Stimulated activated CD8-positive, alpha-beta memory T cell treated with anti-CD3 and anti-CD28 coated beads, Interleukin-4, amount 100 ng/mL, for 48 hours (primary cell): ENCODE measurements around the gene PDLIM7.
"Not testable (repeated sequence)": the region's sequence is repeated elsewhere in the genome, so short reads cannot be mapped to it uniquely, and the experiment has no call there.

ENCODE experiments used
- DNase-seq: peaks from one replicate; pipeline ENCODE4 v3.0.0-alpha.2; 2020

Gene PDLIM7, protein sequence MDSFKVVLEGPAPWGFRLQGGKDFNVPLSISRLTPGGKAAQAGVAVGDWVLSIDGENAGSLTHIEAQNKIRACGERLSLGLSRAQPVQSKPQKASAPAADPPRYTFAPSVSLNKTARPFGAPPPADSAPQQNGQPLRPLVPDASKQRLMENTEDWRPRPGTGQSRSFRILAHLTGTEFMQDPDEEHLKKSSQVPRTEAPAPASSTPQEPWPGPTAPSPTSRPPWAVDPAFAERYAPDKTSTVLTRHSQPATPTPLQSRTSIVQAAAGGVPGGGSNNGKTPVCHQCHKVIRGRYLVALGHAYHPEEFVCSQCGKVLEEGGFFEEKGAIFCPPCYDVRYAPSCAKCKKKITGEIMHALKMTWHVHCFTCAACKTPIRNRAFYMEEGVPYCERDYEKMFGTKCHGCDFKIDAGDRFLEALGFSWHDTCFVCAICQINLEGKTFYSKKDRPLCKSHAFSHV

DNA sequence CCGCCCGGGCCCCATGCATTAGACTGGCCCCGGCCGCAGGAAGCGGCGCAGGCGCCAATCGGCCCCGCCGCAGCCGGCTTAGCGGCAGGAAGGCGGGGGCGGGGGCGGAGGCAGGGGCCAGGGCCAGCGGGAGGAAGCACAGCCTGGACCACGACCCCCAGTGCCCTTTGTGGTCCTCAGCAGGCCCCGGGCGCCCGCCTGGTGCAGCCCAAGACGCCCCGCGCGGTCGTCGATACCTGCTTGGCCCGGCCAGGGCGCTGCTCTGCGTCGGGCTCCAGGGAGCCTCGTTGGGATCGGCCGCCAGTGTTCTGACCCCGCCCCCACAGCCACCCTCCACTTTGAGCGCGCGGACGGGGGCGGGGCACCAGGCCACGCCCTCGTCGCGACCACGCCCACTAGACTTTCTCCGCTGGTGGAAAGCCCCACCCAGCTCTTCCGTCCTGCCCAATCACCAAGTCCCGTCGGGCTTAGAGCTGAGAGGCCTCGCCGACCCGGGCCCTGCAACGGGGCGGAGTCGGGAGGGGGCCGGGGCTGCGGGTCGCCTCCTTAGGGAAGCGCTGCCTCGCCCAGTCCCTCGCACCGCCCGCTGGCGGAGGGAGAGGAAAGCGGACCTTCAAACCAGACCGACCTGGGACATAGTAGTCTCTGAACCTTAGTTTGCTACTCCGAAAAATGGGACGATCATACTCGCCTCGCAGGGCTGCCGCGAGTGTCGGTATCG is at the start of gene PDLIM7:
Gene PDLIM7 (minus strand): TSS at position 313 of the 721 bp plus-strand sequence. CDS start 1,092 bp downstream, outside the sequence.
- peak; percentile 97 for DNase-seq

DNA sequence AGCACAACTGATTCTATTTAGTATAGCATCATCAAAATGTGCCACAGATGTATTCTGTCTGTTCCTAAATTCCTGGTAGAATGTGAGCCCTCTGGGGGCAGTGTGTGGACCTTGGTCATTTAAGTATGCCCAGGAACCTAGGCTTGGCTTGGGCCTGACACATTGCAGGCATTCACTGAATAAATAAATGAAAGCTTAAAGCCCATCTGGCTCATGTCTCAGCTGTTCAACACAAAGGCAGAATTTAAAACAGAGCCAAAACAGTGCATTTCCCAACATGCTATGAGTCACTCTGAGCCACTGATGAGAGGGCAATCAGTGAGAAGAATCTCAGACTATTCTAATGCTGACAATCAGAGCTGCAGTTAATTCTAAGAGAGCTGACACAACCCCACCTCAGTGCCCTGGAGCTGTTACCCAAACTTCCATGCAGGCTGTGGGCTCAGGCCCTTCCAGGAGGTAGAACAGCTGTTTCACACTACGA is 48.9 kb upstream of the PDLIM7 start:
- no peak for DNase-seq

DNA sequence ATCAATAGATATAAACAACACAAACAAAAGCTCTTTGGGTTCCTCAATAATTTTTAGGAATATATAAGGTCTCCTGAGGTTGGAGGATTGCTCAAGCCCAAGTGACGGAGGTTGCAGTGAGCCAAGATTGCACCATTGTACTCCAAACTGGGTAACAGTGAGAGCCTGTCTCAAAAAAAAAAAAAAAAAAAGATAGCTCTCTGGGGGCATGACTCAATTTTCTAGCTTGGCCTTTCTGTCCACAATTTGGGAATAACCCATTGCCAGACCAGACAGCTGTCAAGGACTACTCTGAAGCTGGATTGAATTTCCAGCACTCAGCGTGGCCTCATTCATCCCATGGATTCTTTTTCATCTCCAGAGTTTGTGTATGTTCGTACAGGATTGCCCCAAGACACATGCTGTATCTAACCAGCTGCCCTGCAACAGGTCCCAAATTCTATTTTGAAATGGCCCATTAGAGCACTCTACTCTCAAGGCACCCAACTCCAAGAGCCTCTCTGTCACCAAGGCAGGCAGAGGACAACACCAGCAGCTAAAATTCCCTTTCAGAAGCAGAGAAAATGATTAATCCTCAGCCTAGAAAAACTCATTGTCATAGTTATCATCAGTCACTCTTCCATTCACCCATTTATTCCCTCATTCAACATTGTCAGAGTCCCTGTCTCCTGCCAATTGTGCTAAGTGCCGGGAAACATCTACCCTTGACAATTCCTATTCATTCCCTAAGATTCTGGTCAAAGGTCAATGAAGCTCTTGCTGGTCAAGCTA is 48.3 kb upstream of the PDLIM7 start:
- no peak for DNase-seq

DNA sequence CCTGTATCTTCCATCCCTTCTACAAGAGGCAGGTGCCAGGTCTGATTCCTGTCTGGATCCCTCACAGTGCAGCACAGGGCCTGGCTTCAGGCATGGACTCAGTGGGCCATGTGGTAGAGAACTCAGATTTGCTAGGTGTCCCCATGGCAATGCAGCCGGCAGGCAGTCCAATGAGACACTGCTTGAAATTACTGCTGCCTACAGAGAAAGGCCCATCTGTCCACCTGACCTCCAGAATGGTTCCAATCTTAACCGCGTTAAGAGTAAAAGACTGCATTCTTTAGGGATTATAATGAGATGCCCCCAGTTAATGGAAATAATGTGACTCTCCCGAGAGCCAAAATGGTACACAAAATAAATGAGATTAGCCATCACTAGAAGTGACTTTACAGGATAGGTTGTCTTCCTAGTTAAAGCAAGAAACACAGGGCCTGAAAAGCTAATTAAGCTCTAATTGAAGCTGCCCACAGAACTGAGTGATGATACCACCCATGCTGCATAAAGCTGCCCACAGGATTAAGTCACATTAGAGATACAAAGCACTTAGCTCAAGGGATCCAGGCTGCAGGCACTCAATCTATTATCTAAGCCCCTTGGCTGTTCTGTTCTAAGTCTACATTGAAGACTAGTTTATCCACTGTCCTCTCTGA is 45.5 kb upstream of the PDLIM7 start:
- no peak for DNase-seq

DNA sequence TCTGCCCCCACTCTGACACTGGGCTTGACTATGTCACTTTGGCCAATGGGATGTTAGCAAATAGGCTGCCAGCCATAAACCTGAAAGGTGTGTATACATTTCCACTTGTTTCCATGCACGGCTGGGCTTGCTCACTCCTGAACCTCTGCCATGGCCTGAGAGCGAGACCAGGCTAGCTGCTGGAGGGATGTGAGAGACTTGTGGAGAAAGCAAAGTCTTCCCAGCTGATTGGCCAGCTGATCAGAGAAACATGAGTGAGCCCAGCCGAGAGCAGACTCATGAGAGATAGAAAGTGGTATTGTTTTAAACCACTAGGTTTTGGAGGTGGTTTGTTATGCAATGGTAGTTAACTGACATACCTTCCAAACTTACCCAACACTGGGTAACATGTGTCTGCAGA is 43.0 kb upstream of the PDLIM7 start:
- no peak for DNase-seq

DNA sequence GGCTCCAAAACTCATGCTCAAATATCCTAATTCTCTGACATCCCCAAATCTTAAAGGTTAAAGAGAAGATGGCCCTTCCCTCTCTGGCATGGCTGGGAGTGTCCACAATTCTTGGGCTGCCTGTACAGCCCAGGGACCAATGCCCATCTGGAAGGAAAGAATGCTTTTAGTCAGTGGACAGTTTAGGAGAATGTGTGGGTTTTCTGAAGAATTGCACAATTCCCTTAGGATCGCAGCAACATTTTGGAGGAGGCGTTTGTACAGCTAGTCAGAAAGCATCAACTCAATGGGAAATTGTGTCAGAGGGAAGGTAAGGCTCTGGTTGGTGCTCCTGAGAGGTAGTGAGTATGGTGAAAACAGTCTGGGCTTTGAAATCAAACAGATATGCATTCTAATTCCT is 42.0 kb upstream of the PDLIM7 start:
- DNase-seq, result no peak

DNA sequence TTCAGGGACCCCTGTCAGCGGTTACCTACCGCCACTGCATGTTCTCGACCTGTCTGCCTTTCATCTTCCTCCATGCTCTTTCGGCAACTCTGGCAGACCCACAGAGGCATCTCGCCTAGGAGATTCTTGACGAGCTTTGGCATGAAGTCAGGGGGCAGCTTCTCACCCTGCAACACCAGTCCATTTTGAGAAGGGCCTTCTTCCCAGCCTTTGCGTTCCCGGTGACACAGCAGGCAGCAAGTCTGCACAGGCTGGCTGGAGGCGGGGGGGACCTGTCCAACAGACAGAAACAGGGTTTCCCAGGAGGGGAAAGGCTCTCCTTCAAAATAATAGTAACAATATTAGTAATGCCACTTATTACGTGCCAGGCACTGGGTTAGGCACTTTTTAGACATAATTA is 41.5 kb upstream of the PDLIM7 start:
- DNase-seq, result no peak

DNA sequence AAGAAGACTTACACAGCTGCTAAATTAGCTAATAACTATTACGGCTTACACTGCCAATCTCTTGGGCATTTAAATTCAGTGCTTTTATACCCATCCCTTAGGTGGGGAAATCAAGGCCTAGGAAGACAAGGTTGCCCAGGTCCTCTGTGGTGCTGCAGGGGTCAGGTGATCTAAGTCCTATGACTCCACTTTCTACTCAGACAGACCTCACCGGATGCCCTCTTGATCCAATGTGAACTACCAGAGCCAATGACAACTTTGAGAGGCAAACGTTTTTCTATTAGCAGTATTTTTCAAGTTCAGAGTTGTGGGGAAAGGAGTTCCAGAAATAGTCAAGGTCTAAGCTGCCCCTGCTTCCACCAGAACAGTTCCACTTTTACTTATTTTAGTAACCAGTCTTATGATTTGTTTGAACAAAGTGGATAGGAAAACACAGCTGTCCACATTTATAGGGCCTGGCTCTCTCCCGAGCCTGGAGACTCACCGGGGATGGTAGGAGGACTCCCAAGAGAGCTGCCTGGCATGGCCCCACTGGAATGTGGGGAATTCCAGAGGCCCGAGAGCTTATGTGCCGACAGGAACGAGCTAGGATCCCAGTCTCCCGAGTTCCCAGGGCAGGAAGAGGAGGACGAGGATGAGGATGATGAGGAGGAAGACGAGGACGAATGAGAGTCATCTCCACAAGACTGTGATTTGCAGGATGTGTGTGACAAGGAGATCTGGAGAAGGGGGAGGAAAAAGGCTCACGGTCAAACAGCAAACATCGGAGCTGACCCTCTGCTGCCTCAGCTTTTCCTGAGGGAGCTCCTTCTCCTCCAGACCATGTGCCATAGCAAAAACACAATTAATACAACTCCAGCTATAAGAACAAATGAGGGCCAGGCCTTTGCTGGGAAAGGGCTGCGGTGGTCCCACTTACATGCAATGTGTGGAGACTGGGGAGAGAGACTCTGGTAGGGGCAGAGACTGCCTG is 40.3 kb upstream of the PDLIM7 start:
- DNase-seq, result no peak

DNA sequence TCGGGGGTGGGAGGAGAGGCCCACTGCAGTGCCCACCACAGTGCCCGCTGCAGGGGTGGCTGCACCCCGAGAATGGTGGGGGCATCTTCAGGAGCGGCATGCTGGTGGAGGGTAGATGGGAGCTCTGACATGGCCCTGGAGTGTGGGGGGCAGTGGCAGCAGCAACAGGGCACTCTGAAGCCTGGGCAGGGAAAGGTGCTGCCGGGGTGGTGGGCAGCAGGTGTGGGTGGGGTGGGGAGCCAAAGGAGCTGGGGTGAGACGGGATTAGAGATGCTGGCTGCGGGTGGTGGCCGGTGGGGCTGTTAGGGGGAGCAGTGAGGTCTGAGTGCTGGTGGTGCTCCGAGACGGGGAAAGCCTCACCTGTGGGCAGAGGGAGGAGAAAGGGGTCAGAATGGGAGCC is 39.0 kb upstream of the PDLIM7 start:
- DNase-seq, result no peak

DNA sequence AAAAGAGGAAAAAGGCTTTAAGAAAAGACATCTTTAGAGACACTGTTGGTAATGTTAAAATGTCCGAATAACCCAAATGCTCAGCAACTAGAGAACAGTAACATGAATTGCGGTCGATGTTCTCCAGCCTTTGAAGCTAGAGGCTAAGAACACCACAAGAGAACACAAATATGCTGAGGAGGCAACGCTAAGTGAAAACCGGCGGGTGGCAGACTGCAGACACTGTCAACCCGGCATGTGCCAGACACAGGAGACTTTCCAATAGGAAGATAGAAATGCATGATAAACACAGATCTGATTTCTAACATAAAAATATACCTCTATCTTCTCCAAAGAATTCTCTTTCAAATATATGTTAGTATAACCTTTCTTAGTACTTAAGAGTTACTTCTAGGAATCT is 37.7 kb upstream of the PDLIM7 start:
- no peak for DNase-seq

DNA sequence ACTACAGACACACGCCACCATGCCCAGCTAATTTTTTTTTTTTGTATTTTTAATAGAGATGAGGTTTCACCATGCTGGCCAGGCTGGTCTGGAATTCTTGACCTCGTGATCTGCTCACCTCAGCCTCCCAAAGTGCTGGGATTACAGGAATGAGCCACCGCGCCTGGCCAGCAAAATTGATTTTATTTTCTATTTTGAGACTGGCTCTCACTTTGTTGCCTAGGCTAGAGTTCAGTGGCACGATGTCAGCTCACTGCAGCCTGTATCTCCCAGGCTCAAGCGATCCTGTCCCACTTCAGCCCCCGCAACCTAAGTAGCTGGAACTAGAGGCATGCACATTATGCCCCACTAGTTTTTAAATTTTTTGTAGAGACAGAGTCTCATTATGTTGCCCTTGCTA is 37.0 kb upstream of the PDLIM7 start:
- DNase-seq, result not testable (repeated sequence)

DNA sequence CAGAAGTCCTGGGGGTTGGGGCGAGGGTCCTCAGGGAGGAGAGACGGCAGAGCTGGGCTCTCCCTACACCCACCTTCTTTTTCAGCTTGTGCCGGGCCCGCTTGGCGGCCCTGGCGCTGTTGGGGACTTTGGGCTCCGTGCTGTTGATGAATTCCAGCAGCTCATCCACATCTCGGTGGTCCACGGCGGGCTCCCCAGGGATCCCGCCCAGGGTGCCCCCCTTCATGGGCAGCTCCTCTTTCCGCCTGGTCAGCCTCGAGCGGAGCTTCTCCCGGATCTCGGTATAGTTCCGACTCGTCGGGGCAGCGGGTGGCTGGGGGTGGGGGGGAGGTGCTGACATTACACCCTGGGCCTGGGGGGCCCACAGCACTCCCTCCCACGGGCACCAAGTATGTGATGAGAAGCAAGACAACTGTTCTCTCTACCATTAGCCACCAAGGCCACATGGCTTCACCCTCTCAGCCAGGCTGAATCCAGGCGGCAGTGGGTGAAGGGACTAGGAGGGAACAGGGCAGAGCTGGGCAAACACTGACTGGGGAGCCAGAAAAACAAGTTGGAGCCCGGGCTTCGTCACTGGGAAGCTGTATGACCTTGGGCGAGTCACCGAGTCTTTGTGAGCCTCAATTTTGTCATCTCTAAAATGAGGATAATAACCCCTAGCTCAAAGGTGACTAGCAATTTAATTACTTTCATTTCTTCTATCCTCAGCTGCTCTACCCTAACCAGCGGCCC is 34.0 kb upstream of the PDLIM7 start:
- no peak for DNase-seq

DNA sequence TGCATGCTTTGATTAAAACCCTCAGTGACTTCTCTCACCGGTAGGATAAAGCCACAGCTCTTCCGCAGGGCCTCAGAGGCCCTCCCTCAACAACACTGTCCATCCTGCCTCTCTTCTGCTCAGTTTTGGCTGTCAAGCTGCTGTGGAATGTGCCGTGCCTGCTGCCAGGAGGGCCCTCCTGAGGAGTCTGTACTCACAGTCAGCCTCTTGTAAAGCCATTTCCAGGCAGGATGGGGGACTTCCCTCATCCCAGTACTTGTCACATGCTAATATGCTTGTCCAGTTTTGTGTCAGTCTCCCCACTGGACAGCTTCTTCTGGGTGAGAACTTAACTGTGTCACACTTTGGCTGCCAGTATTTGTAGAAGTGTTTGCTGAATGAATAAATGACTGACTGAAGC is 33.2 kb upstream of the PDLIM7 start:
- no peak for DNase-seq

DNA sequence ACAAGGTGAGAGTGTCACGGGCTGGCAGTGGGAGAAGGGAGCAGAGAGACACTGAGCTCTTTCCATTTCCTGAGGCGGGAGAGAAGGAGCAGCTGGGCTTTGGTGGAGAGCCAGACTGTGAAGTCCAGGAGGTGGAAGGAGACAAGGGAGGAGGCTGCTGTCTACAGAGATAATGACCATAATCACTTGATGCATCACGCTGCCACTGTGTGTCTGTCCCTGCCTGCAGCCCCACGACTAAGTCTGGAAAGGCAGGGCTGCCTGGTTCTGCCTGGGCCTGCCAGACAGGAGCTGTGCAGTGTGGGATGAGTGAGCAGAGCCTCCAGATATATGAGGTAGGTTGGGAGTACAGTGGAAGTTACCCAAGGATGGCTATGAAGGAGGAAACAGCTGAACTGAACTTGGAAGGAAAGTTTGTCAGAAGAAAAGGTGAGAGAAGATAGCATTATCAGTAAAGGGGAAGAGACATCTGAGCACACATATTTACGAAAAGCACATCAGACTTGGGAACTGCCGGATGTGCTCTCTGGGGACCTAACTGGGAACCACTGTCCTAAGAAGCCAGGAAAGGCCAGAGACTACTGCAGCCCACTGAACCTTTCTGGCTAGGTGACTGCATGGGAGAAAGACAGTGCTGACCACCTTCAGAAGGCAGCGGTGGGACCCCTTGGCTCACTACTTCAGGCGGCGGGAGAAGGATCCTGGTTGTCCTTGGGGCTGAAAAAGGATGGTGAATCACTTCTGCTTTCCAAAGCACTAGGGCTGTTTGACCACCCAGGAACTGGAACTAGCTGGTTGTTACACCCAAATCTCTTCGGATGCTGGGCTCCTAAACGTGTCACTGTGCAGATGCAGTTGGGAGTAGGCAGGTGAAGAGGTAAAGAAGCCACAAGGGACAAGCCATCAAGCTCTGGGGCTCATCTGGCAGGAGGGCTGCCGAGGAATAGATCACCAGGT is 32.1 kb upstream of the PDLIM7 start:
- DNase-seq, result no peak

DNA sequence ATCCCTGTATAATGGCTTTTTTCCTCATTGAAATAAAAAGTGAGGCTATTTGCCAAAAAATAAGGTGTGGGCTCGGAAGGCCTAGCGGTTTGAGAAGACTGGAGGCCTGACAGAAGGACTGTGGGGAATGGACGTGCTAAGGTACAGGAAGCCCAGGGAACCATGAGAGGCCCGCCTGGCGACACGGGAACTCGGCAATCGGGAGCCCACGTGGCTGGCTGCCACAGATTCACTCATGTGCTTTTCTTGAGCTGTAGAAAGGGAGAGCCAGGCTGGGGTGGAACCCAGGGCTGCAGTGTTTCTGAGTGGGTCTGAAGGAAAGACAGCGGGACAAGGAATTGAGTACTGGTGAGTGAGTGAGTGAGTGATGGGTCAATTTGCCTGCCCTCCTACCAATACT is 31.2 kb upstream of the PDLIM7 start:
- DNase-seq, result no peak

DNA sequence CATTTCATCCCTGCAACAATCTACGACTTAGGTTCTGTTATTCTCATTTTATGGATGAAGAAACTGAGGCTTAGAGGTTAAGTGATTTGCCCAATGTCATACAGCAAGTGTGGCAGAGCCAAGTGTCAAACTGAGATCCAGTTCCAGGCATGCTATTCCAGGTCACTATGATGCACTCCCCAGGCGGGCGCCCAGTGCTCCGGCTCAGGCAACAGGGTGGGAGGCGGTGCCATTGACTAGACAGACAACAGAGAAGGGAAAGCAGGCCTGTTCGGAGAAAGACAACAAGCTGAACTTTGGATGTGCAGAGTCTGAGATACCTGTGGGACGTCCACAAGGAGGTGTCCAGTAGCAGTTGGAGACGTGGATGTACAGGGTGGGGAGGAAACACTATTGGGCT is 30.2 kb upstream of the PDLIM7 start:
- DNase-seq, result no peak

DNA sequence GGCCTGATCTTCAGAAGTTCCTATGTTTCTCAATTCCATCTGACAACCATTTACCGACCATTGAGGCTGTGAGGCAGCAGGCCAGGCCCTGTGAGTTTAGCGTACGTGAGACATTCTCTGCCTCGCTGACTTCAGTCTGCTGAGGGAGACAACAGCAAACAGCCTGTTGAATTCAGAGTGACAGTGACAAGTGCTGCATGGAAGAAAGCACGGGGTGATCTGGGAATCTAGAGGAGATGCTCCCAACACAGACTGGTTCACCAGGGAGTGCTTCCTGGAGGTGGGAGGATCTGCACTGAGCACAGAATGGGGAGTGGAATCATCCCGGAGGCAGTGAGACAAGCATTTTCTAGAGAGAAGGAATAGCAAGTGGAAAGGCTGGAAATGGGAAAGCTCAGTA is 29.4 kb upstream of the PDLIM7 start:
- DNase-seq, result no peak

DNA sequence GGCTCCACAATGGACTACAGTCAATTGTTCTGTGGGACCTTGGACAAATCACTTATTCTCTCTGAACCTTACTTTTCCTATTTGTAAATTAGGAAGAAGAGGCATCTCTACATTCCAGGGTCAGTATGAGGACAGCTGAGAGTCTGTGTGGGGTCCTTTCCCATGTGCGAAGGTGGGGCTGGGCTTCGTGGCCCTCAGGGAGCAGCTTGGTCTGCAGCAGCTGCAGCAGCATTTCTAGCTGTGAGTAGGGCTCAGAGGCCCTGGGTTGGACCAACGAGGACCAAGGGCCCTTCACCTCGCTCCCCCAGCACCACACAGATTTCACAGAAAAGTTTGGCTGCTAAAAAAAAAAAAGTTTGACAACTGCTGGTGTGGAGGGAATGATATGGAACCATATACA is 28.8 kb upstream of the PDLIM7 start:
- DNase-seq, result no peak

DNA sequence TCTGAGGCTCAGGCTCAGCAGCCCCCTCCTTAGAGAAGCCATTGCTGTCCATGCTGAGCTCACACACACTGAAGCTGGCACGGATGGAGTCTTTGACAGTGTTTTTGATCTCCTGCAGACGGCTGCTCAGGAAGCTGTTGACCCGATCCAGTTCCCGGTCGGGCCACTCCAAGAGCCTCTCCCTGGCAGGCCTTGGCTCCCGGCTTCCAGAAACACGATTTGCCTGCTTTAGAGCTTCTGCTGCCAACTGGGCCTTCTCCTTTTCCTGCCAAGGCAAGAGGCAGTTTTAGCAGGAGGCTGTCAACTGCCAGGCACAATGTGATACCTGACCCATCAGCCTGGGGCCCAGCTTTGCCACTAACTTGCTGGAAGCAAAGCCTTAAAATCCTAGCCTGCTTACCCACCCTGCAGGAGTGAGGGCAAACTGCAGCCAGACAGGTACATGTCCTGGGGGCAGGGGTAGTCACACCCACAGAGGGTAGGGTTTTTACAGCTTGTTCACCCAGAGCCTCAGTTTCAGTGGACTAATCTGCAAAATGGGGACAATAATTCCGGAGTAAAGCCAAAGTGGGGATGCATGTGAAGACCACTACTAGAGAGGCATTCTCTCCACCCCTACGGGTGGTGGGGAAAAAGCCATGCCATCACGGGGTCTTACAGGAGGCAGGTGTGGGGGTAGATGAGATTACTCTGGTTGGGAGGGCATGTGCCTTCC is 27.7 kb upstream of the PDLIM7 start:
- no peak for DNase-seq
